GM20431 (cell line): ENCODE data around the gene NMRK2.

Experiments
- in situ Hi-C: fragments of 300-500 bp; cut with MseI, MboI; formaldehyde crosslinking; loops from one replicate; pipeline ENCODE4 v1.15.0; 2020; ENCODE audit warnings: low sequenced_read_pairs; ENCODE audit not compliant: unreplicated experiment

The NMRK2 gene

GRCh38 chr19:3980353-3981251 lies 47.7 kb downstream of the NMRK2 start:
- in situ Hi-C loops, result no loop called here

- in situ Hi-C loops, result no loop called here
These were observed 48.5 kb downstream of the NMRK2 start for GRCh38 chr19:3981373-3981735.

- in situ Hi-C loops, result no loop called here
These were observed 49.1 kb downstream of the NMRK2 start for GRCh38 chr19:3981736-3982681.

GRCh38 chr19:3982701-3983541 lies 50.1 kb downstream of the NMRK2 start:
- in situ Hi-C loops, result no loop called here

- in situ Hi-C loops, result no loop called here
These were observed 50.7 kb downstream of the NMRK2 start for GRCh38 chr19:3983542-3983914.

GRCh38 chr19:3983936-3984583 lies 51.2 kb downstream of the NMRK2 start:
- in situ Hi-C loops, result no loop called here

- in situ Hi-C loops, result no loop called here
These were observed 51.7 kb downstream of the NMRK2 start for GRCh38 chr19:3984584-3984907.

GRCh38 chr19:3984908-3985642 lies 52.2 kb downstream of the NMRK2 start, which contains the start of gene EEF2:
EEF2 (minus strand) TSS chr19:3985463; CDS start chr19:3985380, 83 bp downstream.
- in situ Hi-C loops, result no loop called here

- in situ Hi-C loops, result no loop called here
These were observed 52.9 kb downstream of the NMRK2 start for GRCh38 chr19:3985643-3986259.

GRCh38 chr19:3986260-3987041 lies 53.6 kb downstream of the NMRK2 start:
- in situ Hi-C loops, result no loop called here

- in situ Hi-C loops, result no loop called here
These were observed 54.9 kb downstream of the NMRK2 start for GRCh38 chr19:3987619-3988371.

GRCh38 chr19:3990815-3991117 lies 57.9 kb downstream of the NMRK2 start:
- in situ Hi-C loops, result no loop called here
